BLaER1 treated with 17β-estradiol and CSF1 and Interleukin-3, amounts not matched to agents 10 nM and 100 nM (cell line): Measurements from ENCODE around the gene SMARCD2.
"Not testable (repeated sequence)": the region's sequence is repeated elsewhere in the genome, so short reads cannot be mapped to it uniquely, and the experiment has no call there.

ENCODE experiments used
- H3K27ac ChIP-seq, 11 experiments: shearing (Covaris generic); formaldehyde crosslinking; 2 replicates each; pipeline ENCODE4 v1.8.1; 2022
- H3K27me3 ChIP-seq, 11 experiments: shearing (Covaris generic); formaldehyde crosslinking; 2 replicates each; pipeline ENCODE4 v1.8.1; 2022
- H3K36me3 ChIP-seq, 11 experiments: shearing (Covaris generic); formaldehyde crosslinking; 2 replicates each; pipeline ENCODE4 v1.8.1; 2022
- H3K4me1 ChIP-seq, 10 experiments: shearing (Covaris generic); formaldehyde crosslinking; 2 replicates each; pipeline ENCODE4 v1.8.1; 2022
- H3K4me2 ChIP-seq, 11 experiments: shearing (Covaris generic); formaldehyde crosslinking; 2 replicates each; pipeline ENCODE4 v1.8.1; 2022
- H3K4me3 ChIP-seq, 10 experiments: shearing (Covaris generic); formaldehyde crosslinking; 2 replicates each; pipeline ENCODE4 v1.8.1; 2022
- H3K9ac ChIP-seq, 11 experiments: shearing (Covaris generic); formaldehyde crosslinking; 2 replicates each; pipeline ENCODE4 v1.8.1; 2022
- H3K9me3 ChIP-seq, 11 experiments: shearing (Covaris generic); formaldehyde crosslinking; replicated peaks in 1 of 11; 2 replicates each; pipeline ENCODE4 v1.8.1; 2022
- H4K20me1 ChIP-seq, 11 experiments: shearing (Covaris generic); formaldehyde crosslinking; 2 replicates each; pipeline ENCODE4 v1.8.1; 2022
- Cebpa-rat ChIP-seq, 11 experiments: shearing (Covaris generic); IDR thresholded peaks; 2 replicates each; pipeline ENCODE4 v1.8.1; 2022

The SMARCD2 gene

GRCh38 chr17:63804328-63804727 lies 38.2 kb downstream of the SMARCD2 start:
- TF ChIP-seq Cebpa-rat (IDR thresholded peaks at IDR 0.05) = no peak
- Histone ChIP-seq H3K4me3 (no peak overlapping the region), H3K9ac (no peak overlapping the region), H4K20me1 (peaks cover 3 to 72% (median 34%) of the 10 kb centered on the region in 11 experiments; a peak in 18 of 22 replicates), H3K9me3 (no peaks in the 10 kb centered on the region), H3K4me2 (no peak overlapping the region), H3K27me3 (no peaks in the 10 kb centered on the region), H3K36me3 (peaks cover 99 to 100% (median 100%) of the 10 kb centered on the region in 11 experiments), H3K4me1 (peaks cover 0 to 4% (median 0%) of the 10 kb centered on the region in 10 experiments; a peak in 2 of 20 replicates), H3K27ac (no peak overlapping the region)

- no peak overlapping the region for H3K9ac ChIP-seq
- H3K4me1 ChIP-seq = no peaks in the 10 kb centered on the region
- no peaks in the 10 kb centered on the region for H3K27me3 ChIP-seq
- H3K4me2 ChIP-seq = no peak overlapping the region
- H3K36me3 ChIP-seq = peaks cover 99 to 100% (median 100%) of the 10 kb centered on the region in 11 experiments
- H3K27ac ChIP-seq = no peak overlapping the region
- H3K4me3 ChIP-seq = no peak overlapping the region
- peaks cover 21 to 76% (median 60%) of the 10 kb centered on the region in 11 experiments; a peak in 21 of 22 replicates for H4K20me1 ChIP-seq
- TF ChIP-seq Cebpa-rat (IDR thresholded peaks at IDR 0.05) = no peak
- H3K9me3 ChIP-seq = no peaks in the 10 kb centered on the region
Observed at GRCh38 chr17:63800783-63801182, 41.7 kb downstream of the SMARCD2 start.

DNA sequence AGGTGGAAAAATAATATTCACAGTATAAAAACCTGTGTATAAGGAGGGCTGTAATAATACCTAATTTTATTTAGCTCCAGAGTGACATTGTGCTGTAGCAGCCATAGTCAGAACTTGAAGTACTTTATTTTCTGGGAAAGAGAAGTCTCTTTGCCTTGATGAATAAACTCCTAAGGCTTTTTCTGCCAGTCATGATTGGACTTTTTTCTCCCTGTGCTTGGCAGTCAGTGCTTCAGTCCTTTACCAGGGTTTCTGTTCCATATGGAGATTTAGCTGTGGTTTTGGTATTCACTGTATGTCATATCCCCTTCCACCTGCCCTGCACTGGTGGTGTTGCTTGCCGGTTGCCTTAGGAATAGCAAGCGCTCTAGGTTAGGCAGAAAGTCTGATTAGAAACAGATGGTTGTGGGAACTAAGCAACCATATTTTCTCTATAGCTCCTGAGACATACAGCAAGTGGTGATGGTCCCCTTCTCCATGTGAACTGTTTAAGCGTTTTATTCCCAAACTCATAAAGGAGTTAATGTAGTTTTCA lies 43.8 kb downstream of the SMARCD2 start:
- no peak overlapping the region for H3K9ac ChIP-seq
- no peaks in the 10 kb centered on the region for H3K27me3 ChIP-seq
- no peak overlapping the region for H3K27ac ChIP-seq
- H3K4me3 ChIP-seq = no peak overlapping the region
- peaks cover 33 to 84% (median 76%) of the 10 kb centered on the region in 11 experiments; a peak in 21 of 22 replicates for H4K20me1 ChIP-seq
- no peak for TF ChIP-seq Cebpa-rat (IDR thresholded peaks at IDR 0.05)
- no peak overlapping the region for H3K4me2 ChIP-seq
- no peaks in the 10 kb centered on the region for H3K9me3 ChIP-seq
- peaks cover 99 to 100% (median 100%) of the 10 kb centered on the region in 11 experiments for H3K36me3 ChIP-seq
- H3K4me1 ChIP-seq = no peaks in the 10 kb centered on the region

GRCh38 chr17:63796375-63796774 lies 46.1 kb downstream of the SMARCD2 start:
- H3K27ac ChIP-seq, H3K27me3 ChIP-seq, H3K4me1 ChIP-seq, H3K4me2 ChIP-seq, H3K9me3 ChIP-seq, H3K9ac ChIP-seq, H3K4me3 ChIP-seq: not testable (repeated sequence)
- peaks cover 39 to 97% (median 87%) of the 10 kb centered on the region in 11 experiments; a peak in 21 of 22 replicates for H4K20me1 ChIP-seq
- peaks cover 99 to 100% (median 100%) of the 10 kb centered on the region in 11 experiments for H3K36me3 ChIP-seq

GRCh38 chr17:63792055-63792729 lies 50.3 kb downstream of the SMARCD2 start:
- peaks cover 68 to 100% (median 94%) of the 10 kb centered on the region in 11 experiments; a peak in 21 of 22 replicates for H4K20me1 ChIP-seq
- H3K4me2 ChIP-seq = no peak overlapping the region
- no peak overlapping the region for H3K27ac ChIP-seq
- no peaks in the 10 kb centered on the region for H3K27me3 ChIP-seq
- H3K9me3 ChIP-seq = no peaks in the 10 kb centered on the region
- peaks cover 98 to 100% (median 100%) of the 10 kb centered on the region in 11 experiments for H3K36me3 ChIP-seq
- no peak overlapping the region for H3K4me3 ChIP-seq
- H3K4me1 ChIP-seq = peaks cover 0 to 4% (median 0%) of the 10 kb centered on the region in 10 experiments; a peak in 4 of 20 replicates
- no peak for TF ChIP-seq Cebpa-rat (IDR thresholded peaks at IDR 0.05)
- H3K9ac ChIP-seq = no peak overlapping the region

GRCh38 chr17:63790057-63790456 lies 52.4 kb downstream of the SMARCD2 start:
- Histone ChIP-seq H4K20me1 (peaks cover 78 to 100% (median 94%) of the 10 kb centered on the region in 11 experiments), H3K4me3 (no peak overlapping the region), H3K9ac (no peak overlapping the region), H3K4me2 (no peak overlapping the region), H3K27ac (no peak overlapping the region), H3K27me3 (no peaks in the 10 kb centered on the region), H3K9me3 (no peaks in the 10 kb centered on the region), H3K4me1 (peaks cover 0 to 19% (median 0%) of the 10 kb centered on the region in 10 experiments; a peak in 4 of 20 replicates), H3K36me3 (peaks cover 88 to 100% (median 100%) of the 10 kb centered on the region in 11 experiments)
- no peak for TF ChIP-seq Cebpa-rat (IDR thresholded peaks at IDR 0.05)

DNA sequence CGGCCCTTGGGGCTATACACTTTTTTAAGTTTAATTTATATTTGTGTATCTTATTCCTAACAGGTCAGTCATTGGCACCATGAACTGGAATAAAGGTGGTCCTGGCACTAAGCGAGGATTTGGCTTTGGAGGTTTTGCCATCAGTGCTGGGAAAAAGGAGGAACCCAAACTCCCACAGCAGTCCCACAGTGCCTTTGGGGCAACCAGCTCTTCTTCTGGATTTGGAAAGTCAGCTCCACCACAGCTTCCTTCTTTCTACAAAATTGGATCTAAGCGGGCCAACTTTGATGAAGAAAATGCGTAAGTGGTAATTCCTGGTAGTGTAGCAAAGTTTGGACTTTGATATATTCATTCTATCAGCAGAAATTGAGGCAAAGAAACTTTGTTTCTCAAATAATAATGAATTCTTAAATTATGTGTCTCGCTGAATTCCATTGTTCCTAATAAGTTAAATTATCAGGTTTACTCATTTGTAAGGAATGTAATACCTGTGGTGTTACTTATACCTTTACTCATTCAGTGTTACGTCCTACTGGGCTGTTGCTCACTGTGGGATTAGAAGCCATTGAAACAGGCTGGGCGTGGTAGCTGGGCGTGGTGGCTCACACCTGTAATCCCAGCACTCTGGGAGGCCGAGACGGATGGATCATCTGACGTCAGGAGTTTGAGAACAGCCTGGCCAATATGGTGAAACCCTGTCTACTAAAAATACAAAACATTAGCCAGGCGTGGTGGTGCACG lies 55.3 kb downstream of the SMARCD2 start:
- no peaks in the 10 kb centered on the region for H3K27me3 ChIP-seq
- H4K20me1 ChIP-seq = peaks cover 96 to 100% (median 100%) of the 10 kb centered on the region in 11 experiments
- H3K4me1 ChIP-seq = peaks cover 0 to 19% (median 0%) of the 10 kb centered on the region in 10 experiments; a peak in 4 of 20 replicates
- H3K4me2 ChIP-seq = peak overlapping the region in 3 of 11 experiments; percentile 5 to 29 (median 27); a peak in 3 of 22 replicates
- peaks cover 84 to 100% (median 99%) of the 10 kb centered on the region in 11 experiments for H3K36me3 ChIP-seq
- H3K27ac ChIP-seq = no peak overlapping the region
- H3K4me3 ChIP-seq = no peak overlapping the region
- no peak overlapping the region for H3K9ac ChIP-seq
- TF ChIP-seq Cebpa-rat (IDR thresholded peaks at IDR 0.05) = no peak
- no peaks in the 10 kb centered on the region for H3K9me3 ChIP-seq

DNA sequence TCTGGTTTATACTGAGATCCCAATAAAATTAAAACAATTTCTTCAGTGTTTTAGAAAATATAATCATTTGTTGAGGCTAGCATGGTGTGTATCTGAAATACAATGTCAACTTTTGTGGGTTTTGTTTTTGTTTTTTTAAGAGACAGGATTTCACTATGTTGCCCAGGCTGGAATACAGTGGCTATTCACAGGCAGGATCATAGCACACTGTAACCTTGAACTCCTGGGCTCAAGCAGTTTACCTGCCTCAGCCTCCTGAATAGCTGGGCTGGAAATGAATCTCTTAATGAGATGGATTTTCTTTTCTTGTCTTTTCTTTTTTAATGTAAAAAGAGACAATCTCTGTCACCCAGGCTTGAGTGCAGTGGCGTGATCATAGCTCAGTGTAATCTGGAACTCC lies 56.4 kb downstream of the SMARCD2 start:
- Histone ChIP-seq H3K9ac (no peak overlapping the region), H3K9me3 (no peaks in the 10 kb centered on the region), H4K20me1 (peaks cover 95 to 100% (median 100%) of the 10 kb centered on the region in 11 experiments), H3K27me3 (no peaks in the 10 kb centered on the region), H3K4me3 (no peak overlapping the region), H3K36me3 (peaks cover 80 to 100% (median 97%) of the 10 kb centered on the region in 11 experiments), H3K27ac (no peak overlapping the region), H3K4me1 (peaks cover 0 to 19% (median 0%) of the 10 kb centered on the region in 10 experiments; a peak in 4 of 20 replicates), H3K4me2 (0 out of 22 replicates have a peak overlapping the region, but pooled peaks of 1 of the 11 experiments have one; percentile 29)
- TF ChIP-seq Cebpa-rat (IDR thresholded peaks at IDR 0.05) = no peak

DNA sequence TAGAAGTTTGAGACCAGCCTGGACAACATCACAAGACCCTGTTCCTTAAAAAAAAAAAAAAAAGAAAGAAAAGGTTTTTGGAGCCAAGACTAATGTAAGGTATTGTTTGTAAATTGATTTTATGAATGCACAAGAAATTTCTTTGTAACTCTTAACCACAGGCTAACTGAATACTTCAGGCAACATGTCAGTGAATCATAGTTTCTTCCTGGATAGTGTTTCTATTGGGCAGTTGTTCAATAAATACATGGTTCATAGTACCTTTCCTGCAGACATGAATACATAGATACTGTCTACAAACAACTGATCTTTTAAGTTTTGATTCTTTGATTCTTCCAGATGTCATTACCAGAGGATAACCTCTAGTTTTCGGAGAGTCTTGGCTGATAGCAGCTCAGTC lies 56.9 kb downstream of the SMARCD2 start:
- Histone ChIP-seq H4K20me1 (peaks cover 95 to 100% (median 100%) of the 10 kb centered on the region in 11 experiments), H3K9ac (0 out of 22 replicates have a peak overlapping the region, but pooled peaks of 1 of the 11 experiments have one; percentile 1), H3K4me3 (no peak overlapping the region), H3K4me2 (no peak overlapping the region), H3K27me3 (no peaks in the 10 kb centered on the region), H3K9me3 (no peaks in the 10 kb centered on the region), H3K4me1 (peaks cover 0 to 22% (median 0%) of the 10 kb centered on the region in 10 experiments; a peak in 4 of 20 replicates), H3K36me3 (peaks cover 81 to 100% (median 97%) of the 10 kb centered on the region in 11 experiments), H3K27ac (no peak overlapping the region)
- TF ChIP-seq Cebpa-rat (IDR thresholded peaks at IDR 0.05) = no peak
